SK-N-SH (cell line): Measurements from ENCODE around the gene TEX9.

Experiments used
- CTCF ChIP-seq: fragments of 200-600 bp; sonication (generic); IDR thresholded peaks from 2 replicates; pipeline ENCODE4 v1.6.1; 2017; ENCODE audit warnings: antibody characterized with exemption, mild to moderate bottlenecking, moderate library complexity
- EP300 ChIP-seq, 2 experiments: IDR thresholded peaks; 2 replicates each; pipeline versions ENCODE4 v1.4.0 to v1.6.1; 2012; ENCODE audit warnings: borderline replicate concordance in 1 of 2, low read depth in 1 of 2, low read length in 1 of 2
- FOXM1 ChIP-seq: IDR thresholded peaks from 2 replicates; pipeline ENCODE4 v1.4.0; 2012; ENCODE audit warnings: low read depth, mild to moderate bottlenecking
- MAX ChIP-seq: IDR thresholded peaks from 2 replicates; pipeline ENCODE4 v1.4.0; 2012; ENCODE audit warnings: low read depth
- POLR2AphosphoS5 ChIP-seq: IDR thresholded peaks from 2 replicates; pipeline ENCODE4 v1.6.1; 2012; ENCODE audit warnings: low read depth, low read length
- SMC3 ChIP-seq: IDR thresholded peaks from 2 replicates; pipeline ENCODE4 v1.6.1; 2012; ENCODE audit warnings: low read depth, low read length, improper control_type of control experiment
- USF2 ChIP-seq: fragments of 150-350 bp; IDR thresholded peaks from 2 replicates; pipeline ENCODE4 v1.6.1; 2017; ENCODE audit warnings: antibody characterized with exemption, low read length, low read depth, borderline replicate concordance
- YY1 ChIP-seq: IDR thresholded peaks from 2 replicates; pipeline ENCODE4 v1.4.0; 2012; ENCODE audit warnings: low read depth, mild to moderate bottlenecking
- TF ChIP-seq, protein P1 (sequence below): IDR thresholded peaks from 2 replicates; pipeline ENCODE4 v1.6.1; 2012; ENCODE audit warnings: mild to moderate bottlenecking, low read depth, low read length, moderate library complexity

DNA sequence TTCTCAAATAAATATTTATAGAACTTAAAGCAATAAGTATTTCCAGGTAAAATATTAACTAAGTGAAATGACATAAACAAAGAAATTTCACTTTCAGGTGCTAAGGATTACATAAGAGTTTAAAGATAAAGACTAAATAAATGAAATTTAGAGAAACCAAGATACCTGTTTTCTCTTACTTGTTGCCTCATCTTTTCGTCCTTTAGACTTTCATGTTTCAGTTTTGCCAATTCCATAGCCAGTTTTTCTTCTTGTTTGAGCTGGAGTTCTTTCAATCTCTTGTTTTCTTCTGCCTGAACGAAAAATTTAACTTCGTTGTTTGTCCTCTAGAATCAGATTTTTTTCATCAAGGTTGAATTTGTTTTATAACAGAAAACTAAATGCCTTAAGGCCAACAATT, 91.0 kb downstream of the TEX9 start:
- TF ChIP-seq CTCF (no peak), SMC3 (no peak), EP300 (IDR thresholded peaks at IDR 0.05; ENCODE audit: borderline replicate concordance in 1 of 2, low read depth in 1 of 2, low read length in 1 of 2) (no peak), USF2 (no peak), FOXM1 (no peak), POLR2AphosphoS5 (no peak), MAX (no peak), YY1 (no peak)
- TF ChIP-seq, protein P1, sequence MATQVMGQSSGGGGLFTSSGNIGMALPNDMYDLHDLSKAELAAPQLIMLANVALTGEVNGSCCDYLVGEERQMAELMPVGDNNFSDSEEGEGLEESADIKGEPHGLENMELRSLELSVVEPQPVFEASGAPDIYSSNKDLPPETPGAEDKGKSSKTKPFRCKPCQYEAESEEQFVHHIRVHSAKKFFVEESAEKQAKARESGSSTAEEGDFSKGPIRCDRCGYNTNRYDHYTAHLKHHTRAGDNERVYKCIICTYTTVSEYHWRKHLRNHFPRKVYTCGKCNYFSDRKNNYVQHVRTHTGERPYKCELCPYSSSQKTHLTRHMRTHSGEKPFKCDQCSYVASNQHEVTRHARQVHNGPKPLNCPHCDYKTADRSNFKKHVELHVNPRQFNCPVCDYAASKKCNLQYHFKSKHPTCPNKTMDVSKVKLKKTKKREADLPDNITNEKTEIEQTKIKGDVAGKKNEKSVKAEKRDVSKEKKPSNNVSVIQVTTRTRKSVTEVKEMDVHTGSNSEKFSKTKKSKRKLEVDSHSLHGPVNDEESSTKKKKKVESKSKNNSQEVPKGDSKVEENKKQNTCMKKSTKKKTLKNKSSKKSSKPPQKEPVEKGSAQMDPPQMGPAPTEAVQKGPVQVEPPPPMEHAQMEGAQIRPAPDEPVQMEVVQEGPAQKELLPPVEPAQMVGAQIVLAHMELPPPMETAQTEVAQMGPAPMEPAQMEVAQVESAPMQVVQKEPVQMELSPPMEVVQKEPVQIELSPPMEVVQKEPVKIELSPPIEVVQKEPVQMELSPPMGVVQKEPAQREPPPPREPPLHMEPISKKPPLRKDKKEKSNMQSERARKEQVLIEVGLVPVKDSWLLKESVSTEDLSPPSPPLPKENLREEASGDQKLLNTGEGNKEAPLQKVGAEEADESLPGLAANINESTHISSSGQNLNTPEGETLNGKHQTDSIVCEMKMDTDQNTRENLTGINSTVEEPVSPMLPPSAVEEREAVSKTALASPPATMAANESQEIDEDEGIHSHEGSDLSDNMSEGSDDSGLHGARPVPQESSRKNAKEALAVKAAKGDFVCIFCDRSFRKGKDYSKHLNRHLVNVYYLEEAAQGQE = no peak
